GF-D8 (cell line): ENCODE data around the gene AP3B2.

ENCODE experiments used
- DNase-seq: peaks from one replicate; lab custom pipeline; 2025; lab: John Stamatoyannopoulos, UW

The AP3B2 gene

DNA sequence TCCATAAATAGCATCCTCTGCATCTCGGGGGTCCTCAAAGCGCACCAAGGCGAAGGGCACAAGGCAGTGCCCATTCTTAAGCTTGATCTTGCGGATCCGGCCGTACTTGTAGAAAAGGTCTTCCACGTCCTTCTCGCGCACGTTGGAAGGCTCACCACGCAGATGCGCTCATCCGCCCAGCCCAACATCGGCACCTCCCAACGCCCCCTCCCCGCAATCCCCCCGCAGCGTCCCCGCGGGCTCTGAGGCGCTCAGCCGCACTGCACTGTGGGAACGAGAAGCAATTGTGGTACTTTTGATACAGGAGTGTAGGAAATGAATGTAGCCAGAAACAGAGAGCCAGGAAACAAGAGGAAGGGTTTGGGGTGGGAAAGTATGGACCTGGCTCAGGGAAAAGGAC, 17.5 kb downstream of the AP3B2 start:
- no peak for DNase-seq

DNA sequence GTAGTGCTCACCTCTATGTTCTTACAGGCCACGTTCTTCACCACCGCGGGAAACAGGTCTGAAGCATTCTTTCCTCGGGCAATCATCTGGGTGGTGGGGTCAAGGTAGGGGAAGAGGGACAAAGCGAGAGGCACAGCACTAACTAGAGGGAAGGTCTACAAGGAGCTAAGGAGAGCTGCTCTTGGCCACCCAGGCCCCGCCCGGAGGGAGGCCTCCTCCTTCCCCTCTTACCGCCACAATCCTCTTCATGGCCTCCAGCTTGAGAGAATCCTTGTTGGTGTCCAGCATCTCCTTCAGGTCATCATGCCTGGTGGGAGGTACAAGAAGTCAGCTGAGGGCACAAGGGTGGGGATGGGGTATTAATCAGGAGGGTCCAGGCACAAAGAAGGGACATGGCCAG, 20.5 kb downstream of the AP3B2 start:
- no peak for DNase-seq

DNA sequence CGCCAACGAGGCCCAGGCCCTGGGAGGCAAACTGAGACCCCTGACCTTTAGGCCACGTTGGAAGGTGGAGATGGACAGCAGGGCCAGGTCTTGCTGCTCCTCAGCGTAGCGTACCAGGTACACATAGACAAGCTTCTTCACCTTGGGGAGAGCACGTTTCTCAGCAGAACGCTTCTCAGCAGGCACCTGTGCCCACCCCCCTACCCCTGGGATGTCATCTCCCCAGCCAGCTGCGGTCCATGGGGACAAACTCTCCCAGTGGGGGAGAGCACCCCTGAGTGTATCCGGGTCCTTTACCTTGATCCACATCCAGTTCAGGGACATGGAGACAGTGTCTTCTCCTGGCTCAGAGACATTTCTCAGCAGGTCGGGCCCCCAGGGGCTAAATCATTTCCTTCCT, 21.0 kb downstream of the AP3B2 start:
- DNase-seq, result no peak

DNA sequence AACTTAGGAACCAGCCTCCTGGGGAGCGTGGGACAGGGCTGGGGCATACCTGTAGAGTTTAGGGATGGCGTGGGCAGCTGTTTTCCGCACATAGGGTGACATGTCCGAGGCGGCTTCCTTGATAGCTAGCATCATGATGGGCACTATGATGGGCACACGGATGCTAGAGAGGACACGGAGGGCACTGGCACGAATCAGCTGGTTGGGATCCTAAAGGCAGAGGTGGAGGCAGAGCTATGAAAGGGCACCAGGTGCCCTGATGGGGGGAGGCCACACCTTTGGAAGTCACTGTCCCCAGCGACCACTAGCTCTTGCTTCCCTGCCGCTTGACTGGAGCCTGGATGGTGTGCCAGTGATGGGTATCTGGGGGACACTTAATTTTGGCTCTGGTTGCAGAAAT, 28.3 kb downstream of the AP3B2 start:
- DNase-seq, result no peak

DNA sequence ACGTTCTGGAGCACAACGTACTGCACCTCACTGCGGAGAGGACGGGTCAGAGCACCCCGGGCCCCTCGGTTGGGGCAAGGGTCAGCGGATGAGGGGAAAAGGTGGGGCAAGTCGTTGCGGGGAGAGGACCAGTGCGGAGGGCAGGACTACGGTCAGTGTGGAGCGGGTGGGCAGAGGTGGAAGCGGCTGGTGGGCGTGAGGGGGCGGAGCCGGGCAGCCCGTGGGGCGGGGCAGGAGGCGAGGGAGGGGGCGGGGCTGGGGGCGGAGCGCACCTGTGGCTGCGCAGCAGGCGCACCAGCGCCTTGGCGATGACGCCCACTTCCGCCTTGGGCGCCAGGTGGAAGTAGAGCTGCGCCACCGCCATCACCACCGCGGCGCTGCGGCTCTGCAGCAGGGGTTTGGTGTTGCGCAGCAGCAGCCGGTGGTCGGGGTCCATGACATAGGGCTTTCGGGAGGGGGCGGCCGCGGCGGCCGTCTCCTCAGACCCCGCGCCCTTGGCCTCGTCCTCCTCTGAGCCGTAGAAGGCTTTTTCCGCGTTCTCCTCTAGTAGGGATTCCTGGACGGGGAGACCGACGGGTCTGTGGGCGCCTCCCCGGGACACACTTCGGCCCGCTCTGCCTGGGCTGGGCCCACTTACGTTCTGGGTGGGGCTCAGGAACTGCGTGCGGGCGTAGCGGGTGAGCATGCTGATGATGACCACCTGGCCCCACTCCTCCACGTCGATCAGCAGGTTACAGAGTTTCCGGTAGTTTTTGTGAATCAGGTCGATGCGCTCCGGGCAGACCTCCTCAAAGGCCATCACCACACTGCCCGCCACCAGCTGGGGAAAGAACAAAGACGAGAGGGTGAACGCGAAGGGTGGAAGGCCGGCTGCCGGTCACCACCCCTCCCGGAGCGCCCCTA, 29.2 kb downstream of the AP3B2 start:
- DNase-seq, result no peak

DNA sequence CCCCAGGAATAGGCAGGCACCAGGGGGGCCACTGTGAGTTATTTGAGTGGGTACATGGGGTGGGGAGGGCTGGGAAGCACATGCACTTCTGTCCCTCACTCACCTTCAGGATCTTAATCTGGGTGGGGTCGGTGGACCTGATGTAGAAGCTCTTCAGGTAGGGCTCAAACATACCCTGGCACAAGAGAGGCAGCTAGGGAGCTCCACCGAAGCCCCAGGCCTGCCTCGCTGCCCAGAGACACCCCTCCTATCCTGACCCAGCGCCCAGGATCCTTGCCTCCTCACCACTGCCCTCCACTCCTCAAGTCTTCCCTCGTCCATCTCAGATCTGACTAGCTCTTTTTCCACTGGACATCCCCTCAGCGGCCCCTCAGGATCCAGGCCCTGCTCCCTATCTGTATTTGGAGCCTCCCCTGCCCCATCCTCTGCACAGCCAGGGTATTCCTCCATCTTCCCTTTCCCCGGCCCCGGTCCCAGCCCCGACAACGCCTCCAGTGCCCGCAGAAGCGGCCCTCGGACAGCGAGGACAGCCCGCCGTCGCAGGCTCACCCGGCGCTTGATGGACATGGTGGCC, 30.0 kb downstream of the AP3B2 start:
- no peak for DNase-seq

DNA sequence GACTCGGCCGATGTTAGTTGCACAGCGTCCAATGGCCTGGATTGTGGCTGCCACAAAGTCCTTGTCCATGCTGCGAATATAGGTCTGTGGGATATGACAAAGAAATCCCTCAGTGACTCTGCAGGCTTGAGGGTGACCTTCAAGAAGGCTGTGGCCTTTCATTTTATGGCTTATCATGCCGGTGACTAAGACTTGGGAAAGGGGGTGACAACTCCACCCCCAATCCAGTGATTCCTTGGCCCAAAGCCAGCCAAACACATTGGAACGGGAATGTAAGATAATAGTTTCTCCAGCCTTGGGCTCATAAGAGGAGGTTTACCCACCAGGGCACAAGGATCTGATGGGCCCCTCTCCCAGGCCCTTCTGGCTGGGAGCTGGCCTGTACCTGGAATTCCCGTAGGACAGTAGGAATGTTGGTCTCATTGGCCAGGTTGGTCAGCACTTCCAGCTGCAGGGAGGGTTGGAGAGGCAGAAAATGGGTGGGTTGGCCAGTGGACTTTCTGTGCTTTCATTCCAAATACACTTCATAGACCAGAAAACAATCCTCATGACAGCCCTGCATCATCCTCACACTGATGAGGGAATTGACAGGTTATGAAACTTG, 31.9 kb downstream of the AP3B2 start:
- no peak for DNase-seq

DNA sequence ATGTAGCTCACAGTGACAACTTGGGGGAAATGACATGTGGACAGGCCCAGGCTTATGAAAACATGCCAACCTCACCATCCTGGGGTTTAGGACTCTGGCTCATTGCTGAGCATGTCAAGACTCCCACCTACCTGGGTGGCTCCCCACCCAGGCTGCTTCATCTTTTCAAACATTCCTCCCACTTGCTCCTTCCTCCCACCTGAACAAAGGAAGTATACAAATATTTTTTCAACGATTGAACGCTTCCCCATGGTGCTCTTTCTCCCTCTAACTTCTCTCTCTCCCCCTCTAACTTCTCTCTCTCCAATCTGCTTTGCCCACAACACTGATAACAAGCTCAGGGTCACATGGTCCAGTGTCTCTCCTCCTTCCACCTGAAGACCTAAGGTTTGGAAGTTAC, 34.8 kb downstream of the AP3B2 start:
- DNase-seq, result no peak

DNA sequence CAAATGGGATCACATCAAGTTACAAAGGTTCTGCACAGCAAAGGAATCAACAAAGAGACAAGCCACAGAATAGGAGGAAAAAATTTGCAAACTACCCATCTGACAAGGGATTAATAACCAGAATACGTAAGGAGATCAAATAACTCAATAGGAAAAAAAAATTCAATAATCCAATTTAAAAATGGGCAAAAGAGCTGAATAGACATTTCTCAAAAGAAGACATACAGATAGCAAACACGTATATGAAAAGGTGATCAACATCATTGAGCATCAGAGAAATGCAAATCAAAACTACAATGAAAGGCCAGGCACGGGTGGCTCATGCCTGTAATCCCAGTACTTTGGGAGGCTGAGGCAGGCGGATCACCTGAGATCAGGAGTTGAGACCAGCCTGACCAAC, 39.0 kb downstream of the AP3B2 start:
- DNase-seq, result no peak

DNA sequence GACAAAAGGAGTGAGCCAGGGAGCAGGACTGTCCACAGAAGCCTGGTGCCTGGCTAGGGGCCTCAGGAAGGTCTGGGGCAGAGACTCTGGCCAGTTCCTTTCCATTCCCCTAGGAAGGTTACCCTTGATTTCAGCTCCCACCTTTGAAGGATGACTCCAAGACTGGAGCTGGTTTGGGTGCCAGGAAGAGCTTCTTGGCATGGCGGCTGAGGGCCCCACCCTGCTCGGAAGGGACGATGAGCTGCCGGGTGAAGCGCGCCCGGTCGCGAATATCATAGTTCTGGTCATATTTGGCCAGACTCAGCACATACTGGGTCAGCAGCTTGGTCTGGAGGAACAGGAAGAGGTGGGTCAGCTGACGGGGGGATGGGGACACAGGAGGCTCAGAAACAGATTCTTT, 43.1 kb downstream of the AP3B2 start:
- no peak for DNase-seq

DNA sequence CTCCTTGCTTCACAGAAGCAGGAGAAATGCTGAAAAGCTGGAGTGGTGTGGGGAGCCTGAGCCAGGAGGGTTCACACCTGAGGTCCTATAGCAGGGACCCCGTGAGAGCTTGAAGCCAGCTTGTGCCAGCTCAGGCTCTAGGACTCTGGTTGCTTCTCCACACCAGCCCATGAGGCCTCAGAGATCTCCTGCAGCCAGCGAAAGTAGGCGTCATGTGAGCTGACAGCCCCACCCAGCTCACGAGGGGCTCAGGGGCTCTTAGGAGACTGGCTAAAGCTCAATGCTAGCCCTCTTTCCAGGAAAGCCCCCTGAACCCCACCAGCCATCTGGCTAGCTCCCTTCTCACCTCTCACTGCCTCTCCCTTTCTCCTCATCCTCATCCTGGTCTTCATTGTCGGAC, 45.7 kb downstream of the AP3B2 start:
- no peak for DNase-seq

DNA sequence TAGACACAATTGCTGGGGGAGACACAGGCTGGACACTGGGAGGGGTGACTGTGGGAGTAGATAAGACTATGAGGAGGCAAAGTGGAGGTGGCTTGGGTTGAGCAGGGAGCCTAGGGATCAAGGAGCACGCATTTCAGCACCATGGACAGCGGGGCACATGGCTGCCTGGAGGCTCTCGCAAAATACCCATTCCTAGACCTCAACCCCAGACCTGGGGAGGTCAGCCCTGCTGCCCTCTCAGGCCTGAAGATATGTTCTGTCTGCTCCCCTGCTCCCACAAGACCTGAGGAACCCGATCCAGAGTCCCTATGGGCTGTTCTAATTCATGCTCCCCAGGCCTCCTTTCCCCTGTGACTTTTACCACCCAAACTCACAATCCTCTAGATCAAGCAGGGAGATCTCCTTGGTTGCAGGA, 46.5 kb downstream of the AP3B2 start:
- no peak for DNase-seq

DNA sequence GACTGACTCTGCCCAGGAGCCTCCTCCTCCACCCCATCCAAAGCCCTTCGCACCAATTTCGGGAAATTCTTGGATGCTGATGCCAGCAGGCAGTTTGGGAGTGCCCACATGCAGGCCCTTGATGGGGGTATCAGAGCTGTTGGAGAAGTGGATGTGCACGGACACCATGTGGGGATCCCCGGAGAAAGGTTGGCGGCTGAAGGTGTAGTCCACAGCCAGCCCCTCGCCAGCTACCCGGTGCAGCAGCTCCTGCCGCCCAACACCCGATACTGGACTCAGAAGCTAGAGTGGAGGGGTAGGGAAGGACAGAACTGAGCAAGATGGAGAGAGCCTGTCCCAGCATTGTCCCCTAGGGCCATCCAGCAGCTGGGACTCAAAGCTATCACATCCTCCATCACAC, 47.0 kb downstream of the AP3B2 start:
- no peak for DNase-seq

DNA sequence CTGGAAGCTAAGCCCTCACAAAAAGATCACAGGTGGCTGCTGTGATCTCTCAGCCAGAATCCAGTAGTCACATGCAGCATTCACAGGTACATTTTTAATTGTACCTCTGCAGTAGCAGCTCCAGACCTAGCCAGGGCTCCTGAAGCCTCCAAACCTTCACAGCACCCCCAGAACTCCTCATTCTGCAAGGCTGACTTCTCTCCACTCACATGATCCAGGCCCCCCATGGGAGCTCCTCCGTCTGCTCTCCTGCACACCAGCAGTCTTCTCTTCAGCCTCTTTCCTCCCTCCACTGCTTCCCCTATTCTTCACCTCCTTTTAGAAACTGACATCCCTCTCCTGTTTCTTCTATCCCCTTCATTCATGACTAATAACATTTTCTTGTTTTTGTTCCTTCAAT, 49.3 kb downstream of the AP3B2 start:
- no peak for DNase-seq

DNA sequence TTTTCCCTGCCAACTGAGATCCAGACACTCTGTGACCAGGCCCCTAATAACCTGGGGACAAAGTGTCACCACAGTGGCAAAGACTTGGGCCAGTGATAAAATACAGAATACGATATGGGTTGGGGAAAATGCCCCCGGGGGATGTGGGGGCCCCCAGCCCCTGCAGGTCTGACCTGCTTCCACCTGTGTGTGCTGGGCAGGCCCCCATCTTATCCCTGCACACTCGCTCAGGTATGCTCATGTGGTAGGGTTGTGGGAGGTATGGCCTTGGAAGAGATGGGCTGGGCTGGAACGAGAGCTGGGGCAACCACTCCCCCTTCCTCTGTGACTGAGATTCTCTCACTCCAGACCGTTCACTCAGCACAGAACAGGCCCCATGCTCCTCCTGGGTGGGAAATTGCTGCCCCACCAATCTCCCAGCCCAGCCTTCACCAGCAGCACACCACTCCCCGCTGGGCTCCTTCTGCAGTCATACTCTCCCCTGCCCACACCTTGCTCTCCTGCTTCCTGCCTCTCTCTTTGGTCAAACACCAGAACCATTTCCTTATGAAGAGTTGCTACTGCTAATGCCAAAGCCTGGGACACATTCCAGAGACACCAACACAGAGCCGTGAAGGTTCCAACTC, 52.9 kb downstream of the AP3B2 start:
- DNase-seq, result no peak

DNA sequence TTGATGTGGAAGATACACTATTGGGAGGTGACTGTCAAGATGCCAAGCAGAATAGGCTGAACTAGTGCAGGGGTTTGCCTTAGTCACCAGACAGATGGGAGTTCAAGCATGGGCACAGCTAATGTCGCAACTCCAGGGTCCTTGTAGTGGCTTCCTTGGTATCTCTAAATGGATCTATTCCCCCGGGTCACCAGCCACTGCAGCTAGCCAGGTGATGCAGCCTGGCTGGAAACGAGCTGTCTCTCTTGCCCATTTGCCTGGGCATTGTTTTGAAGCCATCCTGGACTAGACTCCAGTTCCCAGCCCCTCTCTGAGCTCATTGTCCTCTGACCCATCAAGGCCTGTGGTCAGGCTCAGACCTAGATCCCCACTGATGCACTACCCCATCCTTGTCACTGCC, 54.1 kb downstream of the AP3B2 start:
- no peak for DNase-seq

DNA sequence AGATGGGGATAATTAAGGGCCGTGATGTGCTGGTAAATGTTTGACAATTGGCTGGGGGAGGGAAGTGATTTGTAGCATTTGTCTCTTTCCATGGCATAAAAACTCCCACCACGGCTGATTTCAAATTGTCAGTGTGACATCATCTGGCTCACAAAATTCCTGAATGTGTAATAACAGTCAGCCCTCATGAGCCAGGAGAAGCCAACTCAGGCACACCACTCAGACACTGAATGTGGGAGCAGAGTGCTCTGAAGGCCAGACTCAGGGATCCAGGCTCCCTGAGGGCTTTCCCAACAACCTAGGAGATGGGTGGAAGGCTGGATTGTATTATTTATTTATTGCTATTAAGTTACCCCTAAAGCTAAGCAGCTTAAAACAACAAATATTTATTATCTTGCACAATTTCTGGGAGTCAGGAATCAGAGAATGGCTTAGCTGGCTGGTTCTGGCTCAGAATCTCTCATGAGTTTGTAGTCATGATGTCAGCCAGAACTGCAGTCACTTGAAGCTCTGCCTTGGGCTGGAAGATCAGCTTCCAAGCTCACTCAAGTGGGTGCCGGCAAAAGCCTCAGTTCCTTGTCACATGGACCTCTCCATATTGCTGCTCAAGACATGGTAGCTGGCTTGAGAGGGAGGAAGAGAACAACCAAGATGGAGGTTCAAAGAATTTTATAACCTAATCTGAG, 56.0 kb downstream of the AP3B2 start:
- DNase-seq, result no peak

DNA sequence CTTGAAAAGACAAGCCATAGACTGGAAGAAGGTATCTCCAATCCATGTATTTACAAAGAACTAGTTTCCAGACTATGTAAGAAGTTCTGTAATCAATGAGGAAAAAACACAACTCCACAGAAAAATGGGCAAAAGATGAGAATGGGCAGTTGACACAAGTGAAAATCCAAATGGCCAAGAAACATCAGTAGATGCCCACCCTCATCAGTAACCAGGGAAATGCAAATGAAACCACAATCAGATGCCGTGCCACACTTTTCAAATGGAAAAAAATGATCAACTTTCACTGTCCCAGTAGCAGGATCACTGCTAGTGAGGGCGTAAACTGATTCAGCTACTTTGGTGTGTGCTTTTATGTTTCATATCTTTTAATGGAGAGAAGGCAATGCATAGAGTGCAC, 58.0 kb downstream of the AP3B2 start:
- DNase-seq, result no peak

DNA sequence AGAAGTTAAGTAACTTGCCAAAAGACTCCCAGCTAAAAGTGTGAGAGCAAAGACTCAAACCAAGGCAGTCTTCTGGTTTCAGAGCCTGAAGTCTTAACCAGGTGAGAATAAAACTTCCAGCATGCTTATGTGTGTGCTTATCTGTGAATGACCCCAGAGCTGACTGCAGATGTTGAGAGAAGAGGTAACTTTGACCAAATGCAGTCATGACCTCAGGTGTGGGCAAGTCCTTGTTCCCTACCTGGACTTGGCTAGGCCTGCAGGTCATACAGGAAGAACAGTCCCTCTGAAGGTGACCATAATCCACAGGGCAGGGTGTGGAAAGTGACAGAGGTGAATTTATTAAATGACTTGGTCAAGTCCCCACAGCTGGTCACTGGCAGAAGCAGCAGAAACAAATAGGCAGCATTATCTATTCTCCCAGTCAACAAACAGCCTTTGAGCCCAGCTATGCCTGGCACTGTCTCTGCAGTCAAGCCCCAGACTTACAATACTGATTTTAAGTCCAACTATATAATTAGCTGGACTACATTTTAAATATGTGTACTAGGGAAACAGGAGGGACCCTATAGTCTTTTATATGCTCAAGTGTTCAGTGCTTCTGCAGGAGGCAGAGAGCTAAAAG, 59.5 kb downstream of the AP3B2 start:
- no peak for DNase-seq

DNA sequence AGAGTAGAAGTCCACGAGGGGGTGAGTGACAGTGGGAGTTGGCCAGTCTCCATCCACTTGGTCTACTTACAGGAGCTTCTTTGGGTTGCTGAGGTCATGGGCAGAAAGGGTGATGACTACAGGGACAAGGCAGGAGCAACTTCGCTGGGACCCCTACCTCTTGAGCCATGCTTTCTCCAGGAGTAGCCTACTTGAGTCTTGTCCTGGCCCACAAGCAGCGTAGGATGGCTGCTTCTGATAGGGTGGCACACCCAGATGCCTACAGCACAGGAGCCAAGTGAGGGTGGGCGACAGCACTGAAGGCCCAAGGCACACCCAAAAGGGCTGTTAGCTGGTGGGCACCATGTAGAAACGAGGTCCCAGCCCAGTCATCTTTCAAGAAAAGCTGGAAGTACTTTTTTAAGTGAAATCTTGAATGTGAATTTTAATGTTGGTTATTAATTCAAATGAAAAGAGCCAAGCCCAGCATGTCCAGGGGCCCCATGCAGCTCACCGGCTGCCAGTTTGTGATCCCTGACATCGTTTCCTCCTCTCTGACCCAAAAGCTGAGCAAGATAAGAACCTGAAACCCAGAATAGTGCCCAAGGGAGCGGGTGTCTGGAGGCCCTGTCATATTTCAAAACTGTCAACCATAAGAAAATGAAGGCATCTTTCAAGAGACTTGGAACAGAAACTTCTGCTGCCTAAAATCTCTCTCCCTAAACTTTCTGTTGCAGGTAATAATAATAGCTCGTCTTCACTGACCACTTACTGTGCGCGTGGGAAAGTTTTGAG, 60.3 kb downstream of the AP3B2 start:
- no peak for DNase-seq
